Muscle of leg (tissue), 11 donors: ENCODE results near the gene GALNT18. TPM values are rescaled to one million over a fixed set of nuclear protein-coding genes. Genes with fewer than 3 reads are reported as not detected.
A peak's percentile ranks its signal among the peaks of the same experiment; 100 is the strongest.

Source experiments
- DNase-seq: peaks from one replicate; pipeline ENCODE4 v3.0.0; 2013
- H3K27ac ChIP-seq: one replicate; pipeline ENCODE4 v1.5.1; 2013; ENCODE audit warnings: mild to moderate bottlenecking, low read length, control low read depth
- H3K27me3 ChIP-seq: one replicate; pipeline ENCODE4 v1.6.1; 2013; ENCODE audit warnings: low read length; ENCODE audit not compliant: control insufficient read depth, insufficient read depth
- H3K36me3 ChIP-seq: one replicate; pipeline ENCODE4 v1.6.1; 2013; ENCODE audit warnings: low read length; ENCODE audit not compliant: control insufficient read depth, insufficient read depth
- H3K4me1 ChIP-seq: one replicate; pipeline ENCODE4 v1.6.1; 2013; ENCODE audit warnings: low read length; ENCODE audit not compliant: control insufficient read depth, insufficient read depth
- H3K4me3 ChIP-seq: one replicate; pipeline ENCODE4 v1.5.1; 2013; ENCODE audit warnings: low read length, control low read depth
- H3K9me3 ChIP-seq: replicated peaks from 2 replicates; pipeline ENCODE4 v1.6.1; 2013; ENCODE audit warnings: low read depth, low read length; ENCODE audit not compliant: control insufficient read depth
- WGBS: methylation state at CpG from one replicate; pipeline ENCODE4 v1.1.5; 2013; ENCODE audit warnings: missing lambda C conversion rate; ENCODE audit not compliant: insufficient coverage; 5-methylcytosine and 5-hydroxymethylcytosine counted together
- polyA plus RNA-seq, 8 donors: library from polyadenylated mRNA; unstranded; fragments of 120-200 nt; gene quantifications; one replicate each; pipeline versions ENCODE4 v1.2.1 to v1.2.3, GENCODE V29; 2013; ENCODE audit warnings: inconsistent platforms in 1 of 8, low replicate concordance in 1 of 8; ENCODE audit not compliant: insufficient read length in 8 of 8, insufficient read depth in 1 of 8
- total RNA-seq: library from RNA; stranded (reverse); fragments of 120-200 nt; gene quantifications from one replicate; pipeline ENCODE4 v1.2.4, GENCODE V29; 2013

GALNT18 gene
- total and polyA plus RNA-seq, 9 donors = 7.7 to 17.7 (median 11.6) TPM

GRCh38 chr11:11387622-11388305, 234.0 kb downstream of the GALNT18 start:
- Histone ChIP-seq H3K27me3 (peaks cover 2% of the 10 kb centered on the region), H3K9me3 (no peaks in the 10 kb centered on the region), H3K4me1 (peaks cover 6% of the 10 kb centered on the region), H3K4me3 (no peak overlapping the region), H3K36me3 (no peaks in the 10 kb centered on the region), H3K27ac (no peak overlapping the region)
- 72% methylated on average over 3 of the region's 10 CpGs for WGBS
- no peak for DNase-seq

- no peak overlapping the region for H3K4me3 ChIP-seq
- peaks cover 2% of the 10 kb centered on the region for H3K27me3 ChIP-seq
- WGBS = 55% methylated on average over 4 of the region's 4 CpGs
- H3K4me1 ChIP-seq = peaks cover 6% of the 10 kb centered on the region
- H3K27ac ChIP-seq = no peak overlapping the region
- no peak for DNase-seq
- no peaks in the 10 kb centered on the region for H3K36me3 ChIP-seq
- H3K9me3 ChIP-seq = no peaks in the 10 kb centered on the region
Observed at GRCh38 chr11:11387207-11387606, 234.6 kb downstream of the GALNT18 start.

GRCh38 chr11:11384829-11385228, 237.0 kb downstream of the GALNT18 start:
- 95% methylated on average over 2 of the region's 2 CpGs for WGBS
- no peak for DNase-seq
- Histone ChIP-seq H3K27ac (no peak overlapping the region), H3K4me3 (no peak overlapping the region), H3K9me3 (no peaks in the 10 kb centered on the region), H3K36me3 (no peaks in the 10 kb centered on the region), H3K27me3 (peaks cover 2% of the 10 kb centered on the region), H3K4me1 (peaks cover 9% of the 10 kb centered on the region)

- H3K27me3 ChIP-seq = peaks cover 2% of the 10 kb centered on the region
- no peak overlapping the region for H3K4me3 ChIP-seq
- H3K27ac ChIP-seq = no peak overlapping the region
- H3K9me3 ChIP-seq = no peaks in the 10 kb centered on the region
- no peaks in the 10 kb centered on the region for H3K36me3 ChIP-seq
- WGBS = no CpG with 5 or more reads among the region's 2 CpGs
- no peak for DNase-seq
- peaks cover 9% of the 10 kb centered on the region for H3K4me1 ChIP-seq
Observed at GRCh38 chr11:11383995-11384394, 237.8 kb downstream of the GALNT18 start.

GRCh38 chr11:11382858-11383532, 238.8 kb downstream of the GALNT18 start:
- WGBS = 56% methylated on average over 4 of the region's 7 CpGs
- H3K36me3 ChIP-seq = no peaks in the 10 kb centered on the region
- no peak overlapping the region for H3K4me3 ChIP-seq
- H3K4me1 ChIP-seq = peaks cover 9% of the 10 kb centered on the region
- DNase-seq = no peak
- peaks cover 2% of the 10 kb centered on the region for H3K27me3 ChIP-seq
- no peak overlapping the region for H3K27ac ChIP-seq
- H3K9me3 ChIP-seq = no peaks in the 10 kb centered on the region

GRCh38 chr11:11381471-11382105, 240.2 kb downstream of the GALNT18 start:
- Histone ChIP-seq H3K4me3 (no peak overlapping the region), H3K27ac (peak overlapping the region; percentile 29), H3K27me3 (no peaks in the 10 kb centered on the region), H3K36me3 (peaks cover 4% of the 10 kb centered on the region), H3K4me1 (peaks cover 7% of the 10 kb centered on the region), H3K9me3 (no peaks in the 10 kb centered on the region)
- DNase-seq = no peak
- 80% methylated on average over 2 of the region's 6 CpGs for WGBS

- DNase-seq = no peak
- 50% methylated on average over 1 of the region's 3 CpGs for WGBS
- Histone ChIP-seq H3K27me3 (no peaks in the 10 kb centered on the region), H3K4me3 (no peak overlapping the region), H3K36me3 (peaks cover 4% of the 10 kb centered on the region), H3K9me3 (no peaks in the 10 kb centered on the region), H3K27ac (no peak overlapping the region), H3K4me1 (peaks cover 7% of the 10 kb centered on the region)
Observed at GRCh38 chr11:11380883-11381282, 240.9 kb downstream of the GALNT18 start.

- H3K27ac ChIP-seq = no peak overlapping the region
- H3K4me3 ChIP-seq = no peak overlapping the region
- no peak for DNase-seq
- no peaks in the 10 kb centered on the region for H3K9me3 ChIP-seq
- WGBS = no CpG with 5 or more reads among the region's 2 CpGs
- peaks cover 7% of the 10 kb centered on the region for H3K4me1 ChIP-seq
- peaks cover 4% of the 10 kb centered on the region for H3K36me3 ChIP-seq
- H3K27me3 ChIP-seq = no peaks in the 10 kb centered on the region
Observed at GRCh38 chr11:11380340-11380739, 241.5 kb downstream of the GALNT18 start.

GRCh38 chr11:11379661-11380060, 242.1 kb downstream of the GALNT18 start:
- Histone ChIP-seq H3K4me3 (no peak overlapping the region), H3K36me3 (peaks cover 4% of the 10 kb centered on the region), H3K27ac (no peak overlapping the region), H3K4me1 (peaks cover 7% of the 10 kb centered on the region), H3K27me3 (no peaks in the 10 kb centered on the region), H3K9me3 (no peaks in the 10 kb centered on the region)
- no peak for DNase-seq
- 100% methylated on average over 1 of the region's 3 CpGs for WGBS

- DNase-seq = no peak
- Histone ChIP-seq H3K27ac (no peak overlapping the region), H3K9me3 (no peaks in the 10 kb centered on the region), H3K27me3 (no peaks in the 10 kb centered on the region), H3K4me3 (no peak overlapping the region), H3K36me3 (peaks cover 4% of the 10 kb centered on the region), H3K4me1 (peaks cover 7% of the 10 kb centered on the region)
- 84% methylated on average over 7 of the region's 8 CpGs for WGBS
Observed at GRCh38 chr11:11378184-11378940, 243.4 kb downstream of the GALNT18 start.
